ENCODE data around the gene RAPGEF5.

Gene RAPGEF5

DNA sequence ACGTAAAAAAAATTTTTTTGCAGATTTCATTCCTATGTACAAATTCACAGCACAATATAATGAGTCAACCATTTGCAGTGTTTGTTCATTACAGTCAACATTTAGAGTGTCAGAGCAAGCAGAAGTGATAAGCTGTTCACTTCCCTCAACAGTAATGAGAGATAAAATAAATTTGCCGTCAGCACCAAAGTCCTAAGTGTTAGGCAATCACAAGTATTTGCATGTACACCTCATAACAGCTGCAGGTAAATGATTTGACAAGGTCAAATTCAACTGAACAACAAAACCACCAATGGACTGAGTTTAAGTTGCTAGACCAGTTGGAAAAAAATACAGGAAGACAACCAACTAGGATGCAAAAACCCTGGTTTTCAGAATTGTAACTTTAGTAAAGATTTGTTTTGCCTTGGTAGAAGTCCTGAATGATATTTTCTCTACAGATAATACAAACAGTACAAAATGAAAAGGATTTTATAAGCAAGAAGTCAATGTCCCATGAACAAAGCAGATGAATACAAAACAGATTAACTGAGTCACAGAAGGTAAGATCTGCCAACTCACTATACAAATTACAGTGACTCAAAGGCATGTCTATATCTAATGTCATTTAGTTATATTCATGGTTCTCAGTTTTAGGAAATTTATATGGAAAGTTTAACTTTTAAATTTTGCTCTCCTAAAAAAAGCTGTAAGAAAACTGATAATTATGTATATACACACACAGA is 10.4 kb downstream of the RAPGEF5 start:
- no peak for DNase-seq (ENCODE audit: low read depth, low spot score)

DNA sequence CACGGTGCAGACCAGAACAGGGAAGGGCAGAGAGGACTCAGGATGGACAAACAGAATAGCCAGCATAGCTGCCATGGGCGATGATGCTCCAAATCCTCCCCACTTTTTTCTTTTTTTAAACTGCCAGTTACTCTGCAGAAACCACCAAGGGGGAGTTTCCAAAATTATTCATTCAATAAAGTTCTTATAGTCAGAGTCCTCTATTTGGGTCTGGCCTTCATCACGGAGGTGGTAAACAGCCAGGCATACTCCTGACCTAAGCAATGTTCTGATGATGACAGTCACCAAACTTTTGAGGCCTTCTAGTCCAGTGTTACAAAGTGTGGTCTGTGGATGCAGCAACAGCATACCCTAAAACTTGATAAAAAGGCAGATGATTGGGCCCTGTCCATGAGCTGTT is 12.3 kb downstream of the RAPGEF5 start:
- no peak for DNase-seq (ENCODE audit: low read depth, low spot score)

DNA sequence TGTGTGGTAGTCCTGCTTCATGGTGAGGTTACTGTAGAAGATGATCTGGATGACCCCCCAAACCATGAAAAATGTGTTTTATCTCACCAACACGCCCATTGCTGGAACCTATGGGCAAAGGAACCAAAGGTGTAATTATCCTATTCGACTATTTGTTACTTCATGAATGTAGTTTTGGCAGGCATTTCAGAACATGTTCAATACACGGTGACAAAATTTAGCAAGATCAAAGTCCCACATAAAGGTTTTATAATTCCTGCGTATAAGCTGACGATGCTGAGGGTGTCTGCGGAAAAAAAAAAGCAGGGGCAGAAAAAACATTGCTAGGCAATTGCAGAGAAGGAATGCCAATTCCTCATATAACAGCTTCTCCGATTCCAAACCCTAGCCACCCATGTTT is 13.3 kb downstream of the RAPGEF5 start:
- no peak for DNase-seq (ENCODE audit: low read depth, low spot score)

DNA sequence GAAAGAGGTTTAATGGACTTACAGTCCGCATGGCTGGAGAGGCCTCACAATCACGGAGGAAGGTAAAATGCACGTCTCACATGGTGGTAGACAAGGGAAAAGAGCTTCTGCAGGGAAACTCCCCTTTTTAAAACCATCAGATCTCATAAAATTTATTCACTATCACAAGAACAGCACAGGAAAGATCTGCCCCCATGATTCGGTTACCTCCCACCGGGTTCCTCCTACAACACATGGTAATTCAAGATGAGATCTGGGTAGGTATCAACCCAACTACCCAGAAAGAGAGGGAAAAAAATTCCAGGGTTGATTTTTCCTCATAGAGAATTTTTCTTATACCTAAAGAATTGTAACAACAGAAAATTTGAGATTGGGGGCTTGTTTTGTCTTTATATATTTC is 13.9 kb downstream of the RAPGEF5 start:
- no peak for DNase-seq (ENCODE audit: low read depth, low spot score)

DNA sequence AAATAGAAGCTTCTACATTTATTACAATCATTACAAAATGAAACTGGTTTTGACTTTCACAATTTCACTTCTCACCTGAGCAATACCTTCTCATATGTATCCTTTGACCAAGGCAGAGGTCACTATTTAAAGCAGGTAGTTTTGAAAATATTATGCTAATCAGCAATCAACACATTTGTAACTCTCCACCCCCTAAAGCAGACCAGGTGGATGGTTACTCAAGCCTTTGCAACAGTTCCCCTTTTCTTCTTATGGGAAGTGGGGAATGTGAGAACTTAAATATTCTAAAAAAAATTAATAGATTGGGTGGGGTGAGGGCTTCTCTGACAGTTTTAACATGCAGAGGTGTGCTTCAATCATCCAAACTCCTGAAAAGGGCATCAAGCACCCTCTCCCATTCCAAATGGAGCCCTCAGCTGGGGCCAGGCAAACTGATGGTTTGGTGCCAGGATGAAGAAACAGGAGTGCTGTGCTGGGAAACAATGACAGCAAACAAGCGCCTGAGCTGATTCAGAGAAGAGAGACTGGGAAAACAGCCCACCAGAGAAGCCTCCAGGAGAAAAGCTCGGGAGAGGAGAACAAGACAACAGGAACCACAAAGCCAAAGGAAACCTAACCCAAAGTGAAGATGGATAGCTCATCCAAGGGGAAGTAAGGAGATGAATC is 17.1 kb downstream of the RAPGEF5 start:
- no peak for DNase-seq (ENCODE audit: low read depth, low spot score)

DNA sequence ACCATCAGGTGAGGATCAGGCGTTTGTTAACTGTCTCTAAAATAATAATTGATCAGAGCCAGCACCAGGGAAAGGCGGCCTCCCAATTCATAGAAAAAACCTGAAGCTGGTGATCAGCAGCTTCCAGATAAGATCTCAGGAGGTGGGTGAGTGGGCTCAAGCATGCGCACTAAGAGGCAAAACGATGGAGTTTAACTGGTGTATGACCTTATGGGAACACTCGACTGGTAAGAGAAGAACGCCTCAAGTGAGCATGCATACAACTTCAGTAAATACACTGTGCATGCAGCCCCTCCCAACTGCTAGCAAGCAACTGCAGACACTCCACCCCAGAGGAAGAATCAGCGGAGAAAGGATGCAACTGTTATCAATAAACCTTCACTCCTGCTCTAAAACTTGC is 18.1 kb downstream of the RAPGEF5 start:
- no peak for DNase-seq (ENCODE audit: low read depth, low spot score)

DNA sequence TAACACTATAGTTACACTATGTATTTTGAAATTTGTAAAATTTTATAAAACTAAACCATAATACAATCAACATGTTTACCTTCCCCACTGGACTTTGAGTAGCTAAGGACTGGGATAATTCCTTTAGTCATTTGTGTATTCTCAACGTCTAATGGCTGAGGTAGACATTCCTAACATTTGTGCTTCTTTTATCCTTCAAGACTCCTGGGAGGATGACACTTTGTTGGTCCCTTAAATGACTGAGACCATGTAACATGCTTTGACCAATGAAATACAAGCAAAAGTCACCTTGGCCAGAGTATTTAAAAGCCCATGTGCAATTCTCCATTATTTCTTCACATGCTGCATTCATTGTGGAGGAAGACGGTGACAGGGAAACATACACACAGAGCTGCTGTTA is 18.5 kb downstream of the RAPGEF5 start:
- no peak for DNase-seq (ENCODE audit: low read depth, low spot score)

DNA sequence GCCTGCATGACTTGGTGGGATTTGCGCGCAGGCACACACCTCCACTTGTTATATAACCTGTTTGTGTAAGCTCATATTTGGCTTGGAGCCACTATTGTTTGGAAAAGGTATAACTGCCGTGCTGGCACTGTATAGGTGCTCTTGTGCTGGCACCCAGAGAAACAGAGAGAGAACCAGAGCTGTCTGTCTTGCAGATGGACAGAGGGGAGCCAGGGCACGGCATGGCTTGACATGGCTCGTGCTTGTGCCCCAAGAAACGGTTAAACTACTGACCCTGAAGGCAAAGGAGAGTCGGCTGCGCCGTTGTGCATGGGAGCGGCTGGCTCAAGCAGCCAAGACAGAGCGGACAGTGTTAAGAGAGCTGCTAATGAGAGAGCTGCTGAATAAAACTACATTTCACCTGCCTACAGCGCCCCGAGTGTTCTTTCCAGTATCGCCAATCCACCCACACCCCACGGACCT is 23.2 kb downstream of the RAPGEF5 start:
- no peak for DNase-seq (ENCODE audit: low read depth, low spot score)

DNA sequence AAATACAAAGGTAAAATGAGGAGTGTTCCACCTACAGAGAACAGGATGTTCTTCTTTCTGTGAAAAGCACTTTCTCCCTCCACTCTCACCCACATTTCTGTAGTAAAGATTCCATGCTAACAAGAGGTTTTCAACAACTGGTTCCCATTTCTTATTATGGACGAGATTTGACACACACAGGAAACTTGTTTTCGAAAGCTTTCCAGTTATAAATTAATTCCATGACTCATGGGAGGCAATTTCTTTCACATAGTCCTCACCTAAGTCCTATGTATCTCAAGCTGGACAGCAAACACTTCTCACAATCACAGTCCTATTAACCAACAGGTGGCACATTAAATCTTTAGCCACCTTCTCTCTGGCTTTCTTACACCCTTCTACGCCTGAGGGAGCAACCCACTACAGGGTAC is 24.5 kb downstream of the RAPGEF5 start:
- DNase-seq (ENCODE audit: low read depth, low spot score), result no peak

DNA sequence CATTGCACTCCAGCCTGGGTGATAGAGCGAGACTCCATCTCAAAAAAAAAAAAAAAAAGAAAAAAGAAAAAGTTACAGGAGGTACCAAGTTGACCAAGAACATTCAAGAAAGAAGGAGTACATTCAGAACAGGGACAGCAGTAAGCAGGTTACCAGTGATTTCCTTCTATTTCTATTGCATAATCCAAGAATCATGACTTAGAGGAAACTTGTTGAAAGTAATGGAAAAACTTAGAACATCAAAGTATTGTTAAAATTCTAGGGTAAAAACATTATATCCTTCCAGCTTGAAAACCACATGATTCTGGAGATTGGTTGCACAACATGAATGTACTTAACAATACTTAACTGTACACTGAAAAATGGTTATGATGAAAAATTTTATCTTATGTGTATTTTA is 25.2 kb downstream of the RAPGEF5 start:
- no peak for DNase-seq (ENCODE audit: low read depth, low spot score)

DNA sequence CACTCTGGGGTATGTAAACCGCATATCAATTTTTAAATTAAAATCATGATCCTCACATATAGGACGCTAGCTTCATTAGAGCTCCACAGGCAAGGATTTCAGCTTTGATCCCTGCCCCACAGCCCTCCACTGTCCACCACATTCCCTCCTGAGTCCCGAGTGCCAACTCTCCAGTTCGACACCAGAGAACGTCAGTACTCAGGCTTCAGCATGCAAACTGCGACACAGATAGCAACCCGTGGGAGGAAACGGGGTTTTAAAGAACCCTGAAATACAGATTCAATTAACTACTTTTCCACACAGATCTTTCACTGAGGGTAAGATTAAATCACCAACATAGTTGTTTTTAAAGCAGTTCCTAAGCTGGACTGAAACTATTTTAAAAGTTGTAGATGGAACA is 26.1 kb downstream of the RAPGEF5 start:
- no peak for DNase-seq (ENCODE audit: low read depth, low spot score)

DNA sequence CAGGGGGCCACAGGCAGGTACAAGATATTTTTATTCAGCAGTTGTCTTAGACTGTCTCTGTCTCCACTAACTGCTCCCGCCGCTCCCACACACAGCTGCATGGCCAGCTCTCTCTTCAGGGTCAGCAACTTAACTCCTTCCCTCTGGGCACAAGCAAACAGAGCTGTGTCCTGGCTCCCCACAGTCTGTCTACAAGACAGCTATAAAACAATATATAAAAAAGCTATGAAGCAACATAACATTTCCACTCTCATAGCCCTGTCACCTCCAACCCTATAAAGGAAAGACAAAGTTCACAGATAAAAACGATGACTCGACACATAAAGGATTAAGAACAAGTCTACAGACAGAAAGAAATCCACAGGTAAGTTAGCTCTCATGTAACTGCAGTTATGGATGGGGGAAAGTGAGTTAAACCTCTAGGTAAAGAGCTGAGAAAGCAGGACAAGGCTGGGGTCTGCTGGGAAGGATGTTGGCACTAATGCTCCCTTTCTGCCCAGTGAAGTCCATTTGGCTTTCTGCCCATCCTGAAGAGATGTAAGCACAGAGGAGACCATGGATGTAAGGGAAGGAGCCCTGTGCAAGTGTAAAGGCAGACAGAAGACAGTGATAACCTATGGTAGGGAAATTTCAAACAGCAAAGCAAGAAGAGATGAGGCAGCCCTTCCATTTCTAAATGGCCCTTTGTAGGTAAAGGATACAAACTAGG is 27.0 kb downstream of the RAPGEF5 start:
- DNase-seq (ENCODE audit: low read depth, low spot score), result no peak

DNA sequence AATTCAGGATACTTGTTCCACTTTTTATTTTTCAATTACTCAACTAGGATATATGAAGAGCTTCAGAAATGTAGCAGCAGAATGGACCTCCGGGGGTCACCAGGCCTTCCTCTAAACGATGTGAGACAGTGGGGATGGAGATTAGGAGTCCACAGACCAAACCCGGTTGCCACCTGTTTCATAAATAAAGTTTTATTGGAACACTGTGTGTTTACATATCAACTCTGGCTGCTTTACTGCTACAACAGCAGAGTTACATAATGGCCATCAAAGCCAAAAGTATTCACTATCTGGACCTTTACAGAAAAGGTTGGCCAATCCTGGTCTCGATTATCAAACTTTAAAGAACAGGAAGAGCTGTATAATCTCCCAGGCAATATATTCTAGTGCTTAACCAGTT is 30.8 kb downstream of the RAPGEF5 start:
- DNase-seq (ENCODE audit: low read depth, low spot score), result no peak

DNA sequence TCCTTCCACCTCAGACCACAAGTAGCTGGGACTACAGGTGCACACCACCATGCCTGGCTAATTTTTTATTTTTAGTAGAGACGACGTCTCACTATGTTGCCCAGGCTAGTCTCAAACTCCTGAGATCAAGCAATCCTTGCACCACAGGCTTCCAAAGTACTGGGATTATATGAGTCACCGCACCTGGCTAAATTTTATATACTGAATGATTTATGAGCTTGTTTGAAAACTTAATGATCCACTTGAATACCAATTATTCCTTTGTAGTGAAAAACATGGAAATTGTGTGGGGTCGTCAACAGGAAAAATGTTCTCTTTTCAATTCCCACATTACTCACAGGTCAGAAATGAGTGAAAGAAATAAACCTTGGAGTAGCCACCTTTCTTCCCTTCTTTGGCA is 31.3 kb downstream of the RAPGEF5 start:
- no peak for DNase-seq (ENCODE audit: low read depth, low spot score)

DNA sequence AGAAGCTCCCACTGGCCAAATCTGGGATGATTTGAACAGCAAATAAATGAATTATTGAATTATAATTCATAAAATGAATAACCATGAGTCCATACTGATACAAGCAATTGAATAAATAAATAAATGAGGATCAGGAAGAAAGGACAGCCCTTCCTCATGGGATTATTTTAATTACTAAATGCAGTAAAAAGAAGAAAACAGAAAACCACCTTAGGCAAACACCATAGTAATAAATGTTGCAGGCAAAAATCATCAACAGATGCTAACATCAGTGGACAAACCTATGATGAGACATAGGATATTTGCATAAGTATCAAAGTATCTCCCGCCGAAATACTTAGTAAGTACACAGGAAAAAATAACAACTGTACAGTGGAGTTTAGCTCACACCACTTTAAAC is 33.2 kb downstream of the RAPGEF5 start:
- DNase-seq (ENCODE audit: low read depth, low spot score), result no peak

DNA sequence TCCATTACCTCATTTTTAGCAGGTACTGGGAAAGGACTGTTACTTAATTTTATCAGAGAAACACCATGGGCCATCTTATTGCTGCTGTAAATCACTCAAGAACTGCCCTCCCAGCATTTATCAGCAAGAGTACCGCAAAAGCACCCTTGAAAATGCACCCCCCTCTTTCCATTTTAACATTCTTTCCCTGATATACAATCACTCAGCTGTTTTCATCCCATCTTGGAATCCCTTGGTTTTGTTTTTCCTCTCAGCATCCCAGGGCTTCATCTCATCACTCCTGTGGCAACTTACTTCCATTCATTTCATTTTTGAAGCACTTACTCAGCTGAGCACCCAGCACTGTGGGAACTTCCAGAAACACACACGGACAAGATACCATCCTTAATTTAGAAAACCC is 36.5 kb downstream of the RAPGEF5 start:
- no peak for DNase-seq (ENCODE audit: low read depth, low spot score)

DNA sequence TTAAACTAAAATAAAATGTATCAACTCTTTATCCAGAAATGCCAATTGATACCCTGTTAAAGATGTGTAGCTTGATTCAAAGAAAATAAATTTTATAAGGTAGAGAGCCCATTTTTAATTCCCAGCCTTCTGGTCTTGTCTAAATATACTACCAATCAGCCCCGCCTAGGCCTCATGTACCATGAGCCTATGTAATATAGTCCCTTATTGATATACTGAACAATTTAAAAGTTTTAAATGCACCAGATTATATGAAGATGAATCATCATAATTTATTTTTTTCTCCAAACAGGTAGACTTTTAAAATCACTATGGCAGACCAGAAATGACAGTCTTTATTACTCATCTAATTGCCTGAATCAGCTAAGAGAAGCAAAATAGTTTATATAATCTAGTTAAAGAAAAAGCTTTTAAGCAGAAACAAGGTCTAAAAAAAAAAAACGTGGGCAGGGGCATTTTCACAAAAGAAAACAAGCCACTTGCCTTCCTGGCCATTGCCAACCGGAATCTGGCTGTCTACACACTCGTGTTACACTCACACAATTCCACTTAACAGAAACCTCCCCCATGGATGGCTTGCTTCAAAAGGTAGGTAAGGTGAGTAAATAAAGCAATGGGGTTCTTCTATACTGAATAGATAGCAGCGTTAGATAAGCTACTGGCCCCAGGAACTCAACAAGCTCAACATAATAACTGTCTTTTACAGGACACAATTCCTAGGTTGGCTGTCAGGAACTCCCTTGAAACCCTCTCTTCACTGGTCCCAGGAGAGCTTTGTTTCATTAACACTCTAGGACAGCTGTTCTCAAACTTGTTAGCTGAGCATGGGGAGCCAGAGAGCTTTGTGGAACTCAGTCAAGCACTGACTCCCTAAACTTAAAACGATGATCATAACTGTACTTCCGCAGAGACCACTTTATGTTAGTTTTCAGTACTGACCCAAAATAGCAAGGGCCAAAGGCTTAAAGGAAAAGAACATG is 37.2 kb downstream of the RAPGEF5 start:
- no peak for DNase-seq (ENCODE audit: low read depth, low spot score)

DNA sequence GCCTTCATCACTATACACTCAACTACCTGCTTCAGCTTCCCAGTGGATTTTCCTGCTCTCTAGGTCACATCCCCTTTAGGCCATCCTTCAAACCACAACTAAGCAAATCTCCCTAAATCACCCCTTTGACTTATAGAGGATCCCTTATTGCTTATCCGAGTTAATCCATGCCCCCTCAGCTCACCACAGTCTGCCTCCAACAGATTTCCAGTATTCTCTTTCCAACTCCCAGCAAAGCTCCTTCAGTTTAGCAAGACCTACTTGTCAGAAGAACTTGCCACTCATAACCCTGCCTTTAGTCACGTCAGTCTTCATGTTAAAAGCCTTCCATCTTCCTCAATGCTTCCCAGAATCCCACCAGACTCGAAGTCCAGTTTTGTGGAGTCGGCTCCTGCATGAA is 38.6 kb downstream of the RAPGEF5 start:
- DNase-seq (ENCODE audit: low read depth, low spot score), result no peak

DNA sequence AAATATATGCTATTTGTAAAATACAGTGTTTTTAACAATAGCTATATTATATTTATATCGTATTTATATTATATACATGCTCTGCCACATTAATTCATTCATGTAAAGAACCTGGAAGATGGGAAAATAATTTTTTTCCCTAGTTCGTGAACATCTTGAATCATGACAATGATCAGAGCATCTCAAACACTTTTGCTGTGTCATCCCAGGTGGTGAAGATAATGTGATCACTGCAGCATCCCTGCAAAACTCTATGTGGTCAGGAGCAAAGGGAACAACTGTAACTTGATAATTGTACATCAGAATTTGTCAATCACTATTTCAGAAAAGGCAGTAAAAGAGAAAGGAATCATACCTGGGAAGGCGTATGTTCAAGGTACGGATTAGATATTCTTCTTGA is 39.3 kb downstream of the RAPGEF5 start:
- DNase-seq (ENCODE audit: low read depth, low spot score), result no peak

DNA sequence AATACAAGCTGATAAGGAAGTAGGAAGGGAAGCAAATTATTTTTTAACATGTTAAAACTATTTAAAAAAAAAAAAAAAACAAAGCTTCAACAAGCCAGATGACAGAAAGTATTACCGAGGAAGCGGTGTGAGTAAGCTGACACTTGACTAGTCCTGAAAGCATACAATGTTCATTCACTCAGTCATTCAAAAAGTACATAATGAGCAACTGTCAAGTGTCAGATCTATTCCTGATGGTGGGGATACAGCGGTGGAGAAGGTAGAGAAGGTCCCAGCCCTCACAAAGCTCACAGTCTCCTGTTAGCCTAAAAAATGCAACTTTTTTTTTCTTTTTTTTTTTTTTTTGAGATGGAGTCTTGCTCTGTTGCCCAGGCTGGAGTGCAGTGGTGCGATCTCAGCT is 40.0 kb downstream of the RAPGEF5 start:
- DNase-seq (ENCODE audit: low read depth, low spot score), result no peak

DNA sequence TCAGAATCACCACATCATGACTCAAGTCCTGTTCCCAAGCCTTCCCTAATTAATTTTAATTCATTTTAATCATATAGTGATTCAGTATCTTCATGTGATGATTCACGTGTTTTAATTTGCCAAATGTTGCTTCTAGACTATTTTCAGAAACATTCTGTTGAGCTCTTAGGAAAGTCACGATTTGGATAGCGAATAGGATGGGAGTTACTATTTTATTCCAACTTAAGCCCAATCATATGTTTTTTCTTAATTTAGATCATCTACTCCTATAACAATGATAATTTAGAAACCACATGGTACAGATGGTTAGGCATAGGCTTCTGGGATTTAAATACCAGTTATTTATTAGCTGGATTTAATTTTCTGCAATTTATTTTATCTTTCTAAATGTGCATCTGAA is 49.1 kb downstream of the RAPGEF5 start:
- DNase-seq (ENCODE audit: low read depth, low spot score), result no peak

DNA sequence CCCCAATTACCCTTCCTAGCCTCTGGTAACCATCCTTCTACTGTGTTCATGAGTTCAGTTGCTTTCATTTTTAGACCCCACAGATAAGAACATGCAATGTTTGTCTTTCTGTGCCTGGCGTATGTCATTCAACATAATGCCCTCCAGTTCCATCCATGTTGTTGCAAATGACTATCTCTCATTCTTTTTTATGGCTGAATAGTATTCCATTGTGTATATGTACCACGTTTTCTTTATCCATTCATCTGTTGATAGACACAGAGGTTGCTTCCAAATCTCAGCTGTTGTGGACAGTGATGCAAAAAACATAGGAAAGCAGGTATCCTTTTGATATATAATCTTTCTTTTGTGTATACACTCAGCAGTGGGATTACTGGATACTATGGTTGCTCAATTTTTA is 51.2 kb downstream of the RAPGEF5 start:
- DNase-seq (ENCODE audit: low read depth, low spot score), result no peak

All from ELF-1 (cell line).